ENCODE results near the gene SRSF2.

- TF ChIP-seq, protein P1, sequence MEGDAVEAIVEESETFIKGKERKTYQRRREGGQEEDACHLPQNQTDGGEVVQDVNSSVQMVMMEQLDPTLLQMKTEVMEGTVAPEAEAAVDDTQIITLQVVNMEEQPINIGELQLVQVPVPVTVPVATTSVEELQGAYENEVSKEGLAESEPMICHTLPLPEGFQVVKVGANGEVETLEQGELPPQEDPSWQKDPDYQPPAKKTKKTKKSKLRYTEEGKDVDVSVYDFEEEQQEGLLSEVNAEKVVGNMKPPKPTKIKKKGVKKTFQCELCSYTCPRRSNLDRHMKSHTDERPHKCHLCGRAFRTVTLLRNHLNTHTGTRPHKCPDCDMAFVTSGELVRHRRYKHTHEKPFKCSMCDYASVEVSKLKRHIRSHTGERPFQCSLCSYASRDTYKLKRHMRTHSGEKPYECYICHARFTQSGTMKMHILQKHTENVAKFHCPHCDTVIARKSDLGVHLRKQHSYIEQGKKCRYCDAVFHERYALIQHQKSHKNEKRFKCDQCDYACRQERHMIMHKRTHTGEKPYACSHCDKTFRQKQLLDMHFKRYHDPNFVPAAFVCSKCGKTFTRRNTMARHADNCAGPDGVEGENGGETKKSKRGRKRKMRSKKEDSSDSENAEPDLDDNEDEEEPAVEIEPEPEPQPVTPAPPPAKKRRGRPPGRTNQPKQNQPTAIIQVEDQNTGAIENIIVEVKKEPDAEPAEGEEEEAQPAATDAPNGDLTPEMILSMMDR (IDR thresholded peaks at IDR 0.05): no peak
- no peak for TF ChIP-seq POLR2A (IDR thresholded peaks at IDR 0.05)
Measured at GRCh38 chr17:76702076-76702475, 35.1 kb downstream of the SRSF2 start.

Data from testis (tissue), 2 donors.